ENCODE measurements around the gene SEC14L6.

- TF ChIP-seq POLR2AphosphoS5 (IDR thresholded peaks at IDR 0.05; ENCODE audit: borderline replicate concordance, low read depth, low read length), result no peak
- TF ChIP-seq EZH2 (IDR thresholded peaks at IDR 0.05), result no peak
These were observed 10.7 kb upstream of the SEC14L6 start for GRCh38 chr22:30557243-30557642.
